ENCODE data around the gene FARSA.
"Not testable (repeated sequence)": the region's sequence is repeated elsewhere in the genome, so short reads cannot be mapped to it uniquely, and the experiment has no call there.

- not testable (repeated sequence) for TF ChIP-seq POLR2AphosphoS5 (IDR thresholded peaks at IDR 0.05); POLR2A (IDR thresholded peaks at IDR 0.05; ENCODE audit: low read depth)
- TF ChIP-seq, protein P1, sequence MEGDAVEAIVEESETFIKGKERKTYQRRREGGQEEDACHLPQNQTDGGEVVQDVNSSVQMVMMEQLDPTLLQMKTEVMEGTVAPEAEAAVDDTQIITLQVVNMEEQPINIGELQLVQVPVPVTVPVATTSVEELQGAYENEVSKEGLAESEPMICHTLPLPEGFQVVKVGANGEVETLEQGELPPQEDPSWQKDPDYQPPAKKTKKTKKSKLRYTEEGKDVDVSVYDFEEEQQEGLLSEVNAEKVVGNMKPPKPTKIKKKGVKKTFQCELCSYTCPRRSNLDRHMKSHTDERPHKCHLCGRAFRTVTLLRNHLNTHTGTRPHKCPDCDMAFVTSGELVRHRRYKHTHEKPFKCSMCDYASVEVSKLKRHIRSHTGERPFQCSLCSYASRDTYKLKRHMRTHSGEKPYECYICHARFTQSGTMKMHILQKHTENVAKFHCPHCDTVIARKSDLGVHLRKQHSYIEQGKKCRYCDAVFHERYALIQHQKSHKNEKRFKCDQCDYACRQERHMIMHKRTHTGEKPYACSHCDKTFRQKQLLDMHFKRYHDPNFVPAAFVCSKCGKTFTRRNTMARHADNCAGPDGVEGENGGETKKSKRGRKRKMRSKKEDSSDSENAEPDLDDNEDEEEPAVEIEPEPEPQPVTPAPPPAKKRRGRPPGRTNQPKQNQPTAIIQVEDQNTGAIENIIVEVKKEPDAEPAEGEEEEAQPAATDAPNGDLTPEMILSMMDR (IDR thresholded peaks at IDR 0.05) = not testable (repeated sequence)
Measured at GRCh38 chr19:12957389-12957952, 24.0 kb upstream of the FARSA start.
